ENCODE data around the gene DHRSX.
"Not testable (repeated sequence)": the region's sequence is repeated elsewhere in the genome, so short reads cannot be mapped to it uniquely, and the experiment has no call there.

The DHRSX gene

DNA sequence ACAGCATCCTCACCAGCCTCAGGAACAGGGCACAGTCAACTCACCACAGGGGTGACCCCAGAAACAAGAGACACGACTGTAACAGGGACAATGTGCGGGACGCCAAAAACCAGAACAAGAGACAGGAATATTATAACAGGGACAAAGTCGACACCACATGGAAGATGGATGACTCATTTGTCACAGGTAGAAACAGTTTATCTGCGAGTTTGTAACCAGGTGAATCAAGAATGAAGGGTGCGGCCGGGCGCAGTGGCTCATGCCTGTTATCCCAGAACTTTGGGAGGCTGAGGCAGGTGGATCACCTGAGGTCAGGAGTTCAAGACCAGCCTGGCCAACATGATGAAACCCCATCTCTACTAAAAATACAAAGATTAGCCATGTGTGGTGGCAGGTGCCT lies 44.7 kb downstream of the DHRSX start:
- not testable (repeated sequence) for DNase-seq (ENCODE audit: low read depth in 2 of 2)

DNA sequence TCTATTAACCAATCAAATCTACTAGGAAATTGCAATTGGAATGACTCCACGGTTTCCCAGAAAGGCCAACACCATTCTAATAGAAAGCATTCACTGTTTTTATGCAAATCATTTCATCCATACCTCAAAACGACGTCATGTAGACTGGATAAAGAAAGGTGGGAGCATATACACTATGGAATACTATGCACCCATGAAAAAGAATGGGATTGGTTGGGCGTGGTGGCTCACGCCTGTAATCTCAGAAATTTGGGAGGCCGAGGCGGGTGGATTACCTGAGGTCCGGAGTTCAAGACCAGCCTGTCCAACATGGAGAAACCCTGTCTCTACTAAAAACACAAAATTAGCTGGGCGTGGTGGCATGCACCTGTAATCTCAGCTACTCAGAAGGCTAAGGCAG lies 46.2 kb downstream of the DHRSX start:
- not testable (repeated sequence) for DNase-seq (ENCODE audit: low read depth in 2 of 2)

GRCh38 chrX:2452799-2453198 lies 48.0 kb downstream of the DHRSX start:
- DNase-seq (ENCODE audit: low read depth in 2 of 2) = no peak

GRCh38 chrX:2452317-2452784 lies 48.4 kb downstream of the DHRSX start:
- no peak for DNase-seq (ENCODE audit: low read depth in 2 of 2)

DNA sequence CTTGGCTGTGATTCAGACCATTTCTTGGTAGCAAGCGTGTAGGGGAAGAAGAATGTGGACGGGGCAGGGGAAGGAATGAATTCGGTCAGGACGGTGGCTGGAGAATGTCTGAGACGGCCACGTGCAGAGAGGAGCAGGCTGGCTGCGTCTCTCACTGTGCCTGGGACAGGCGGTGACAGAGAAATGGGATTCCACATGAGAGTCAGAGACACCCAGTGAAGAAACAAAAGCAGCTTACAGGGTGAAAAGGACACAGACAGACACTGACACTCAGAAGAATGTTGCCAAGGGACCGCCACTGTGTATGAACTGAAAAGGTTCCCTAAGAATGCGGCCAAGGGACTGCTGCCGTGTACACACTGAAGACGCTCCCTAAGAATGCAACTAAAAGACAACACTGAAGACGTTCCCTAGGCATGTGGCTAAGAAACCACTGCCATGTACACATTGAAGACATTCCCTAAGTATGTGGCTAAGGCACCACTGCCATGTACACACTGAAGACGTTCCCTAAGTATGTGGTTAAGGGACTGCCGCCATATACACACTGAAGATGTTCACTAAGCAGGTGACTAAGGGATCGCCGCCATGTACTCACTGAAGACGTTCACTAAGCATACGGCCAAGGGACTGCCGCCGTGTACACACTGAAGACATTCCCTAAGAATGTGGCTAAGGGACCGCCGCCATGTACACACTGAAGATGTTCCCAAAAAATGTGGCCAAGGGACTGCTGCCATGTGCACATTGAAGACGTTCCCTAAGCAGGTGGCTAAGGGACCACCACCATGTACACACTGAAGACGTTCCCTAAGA lies 49.1 kb downstream of the DHRSX start:
- DNase-seq (ENCODE audit: low read depth in 2 of 2) = no peak

GRCh38 chrX:2450681-2451080 lies 50.1 kb downstream of the DHRSX start:
- DNase-seq (ENCODE audit: low read depth in 2 of 2) = no peak

- DNase-seq (ENCODE audit: low read depth in 2 of 2) = no peak
Measured at GRCh38 chrX:2449135-2449886, 51.5 kb downstream of the DHRSX start.

- DNase-seq (ENCODE audit: low read depth in 2 of 2) = no peak
Measured at GRCh38 chrX:2447484-2447883, 53.3 kb downstream of the DHRSX start.

- no peak for DNase-seq (ENCODE audit: low read depth in 2 of 2)
Measured at GRCh38 chrX:2446815-2447214, 54.0 kb downstream of the DHRSX start.

- no peak for DNase-seq (ENCODE audit: low read depth in 2 of 2)
Measured at GRCh38 chrX:2445662-2446623, 54.8 kb downstream of the DHRSX start.

- no peak for DNase-seq (ENCODE audit: low read depth in 2 of 2)
Measured at GRCh38 chrX:2442694-2443093, 58.1 kb downstream of the DHRSX start.

DNA sequence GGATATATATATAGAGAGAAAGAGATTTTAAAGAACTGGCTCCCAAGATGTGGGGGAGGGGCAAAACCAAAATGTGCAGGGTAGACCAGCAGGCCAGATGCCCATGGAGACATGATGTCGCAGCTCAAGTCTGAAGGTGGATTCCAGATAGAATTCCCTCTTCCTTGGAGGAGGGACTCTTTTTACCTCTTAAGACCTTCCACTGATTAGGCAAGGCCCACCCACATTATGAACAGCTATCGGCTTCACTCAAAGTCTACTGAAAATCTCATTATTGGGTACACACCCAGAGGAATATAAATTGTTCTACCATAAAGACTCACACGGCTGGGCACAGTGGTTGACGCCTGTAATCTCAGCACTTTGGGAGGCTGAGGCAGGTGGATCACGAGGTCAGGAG lies 59.3 kb downstream of the DHRSX start:
- DNase-seq (ENCODE audit: low read depth in 2 of 2) = no peak

GRCh38 chrX:2439613-2440012 lies 61.2 kb downstream of the DHRSX start:
- DNase-seq (ENCODE audit: low read depth in 2 of 2) = no peak

DNA sequence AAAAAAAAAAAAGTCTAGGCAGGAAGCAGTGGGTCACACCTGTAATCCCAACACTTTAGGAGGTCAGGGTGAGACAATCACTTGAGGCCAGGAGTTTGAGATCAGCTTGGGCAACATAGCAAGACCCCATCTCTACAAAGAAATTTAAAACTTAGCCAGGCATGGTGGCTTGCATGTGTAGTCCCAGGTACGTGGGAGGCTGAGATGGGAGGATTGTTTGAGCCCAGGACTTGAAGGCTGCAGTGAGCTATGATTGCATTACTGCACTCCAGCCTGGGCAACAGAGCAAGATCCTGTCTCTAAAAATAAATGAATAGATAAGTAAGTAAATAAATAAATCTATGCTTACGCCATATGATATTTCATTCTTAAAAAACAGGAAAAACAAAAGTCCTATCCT lies 65.3 kb downstream of the DHRSX start:
- no peak for DNase-seq (ENCODE audit: low read depth in 2 of 2)

- DNase-seq (ENCODE audit: low read depth in 2 of 2) = no peak
Measured at GRCh38 chrX:2434270-2435163, 66.3 kb downstream of the DHRSX start.

GRCh38 chrX:2432298-2432863 lies 68.4 kb downstream of the DHRSX start:
- DNase-seq (ENCODE audit: low read depth in 2 of 2) = no peak

GRCh38 chrX:2430265-2430825 lies 70.4 kb downstream of the DHRSX start:
- DNase-seq (ENCODE audit: low read depth in 2 of 2) = no peak

- DNase-seq (ENCODE audit: low read depth in 2 of 2) = no peak
Measured at GRCh38 chrX:2427737-2428136, 73.0 kb downstream of the DHRSX start.

GRCh38 chrX:2427147-2427546 lies 73.6 kb downstream of the DHRSX start:
- DNase-seq (ENCODE audit: low read depth in 2 of 2) = no peak

- no peak for DNase-seq (ENCODE audit: low read depth in 2 of 2)
Measured at GRCh38 chrX:2426289-2426882, 74.4 kb downstream of the DHRSX start.
